ENCODE measurements around the gene ALOX5. TPM values are rescaled to one million over a fixed set of nuclear protein-coding genes. Genes with fewer than 3 reads are reported as not detected.
A peak's percentile ranks its signal among the peaks of the same experiment; 100 is the strongest.

Gene ALOX5
- total and polyA plus RNA-seq, 2 donors (not counting 1 experiment from before 2014, with no cell fraction given) = 354 to 888 TPM

DNA sequence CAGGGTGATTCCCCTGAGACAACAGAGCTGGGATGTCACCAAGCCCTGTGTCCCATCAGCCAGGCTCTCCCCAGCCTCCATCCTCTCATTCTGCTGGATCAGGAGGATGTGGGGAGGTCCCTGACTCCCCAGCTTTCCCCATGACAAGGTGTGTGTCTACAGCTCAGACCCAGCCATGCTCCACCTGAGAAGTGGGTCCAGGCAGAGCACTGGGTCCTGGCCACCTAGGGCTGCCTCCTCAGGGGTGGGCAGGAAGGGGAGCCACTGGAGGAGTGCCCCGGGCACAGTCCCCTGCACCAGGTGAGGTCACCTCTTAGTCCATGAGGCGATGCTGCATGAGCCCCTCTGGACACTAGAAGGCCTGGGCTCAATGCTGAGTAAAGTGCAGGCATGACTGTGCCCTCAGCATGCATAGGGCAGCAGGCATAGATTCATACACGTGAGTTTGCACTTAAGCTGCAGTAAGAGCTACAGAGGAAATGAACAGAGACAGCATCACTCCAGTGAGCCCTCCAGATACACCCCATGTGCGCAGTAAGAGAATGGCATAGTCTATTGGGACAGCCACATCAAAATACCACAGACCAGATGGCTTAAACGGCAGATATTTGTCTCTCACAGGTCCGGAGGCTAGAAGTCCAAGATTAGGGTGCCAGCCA, 48.3 kb downstream of the ALOX5 start:
- Histone ChIP-seq H3K4me2 (replicated peaks; ENCODE audit: low read depth, low read length, poor library complexity, severe bottlenecking) (peak overlapping the region; percentile 96), H3K4me1 (ENCODE audit: control insufficient read depth in 2 of 2, insufficient read depth in 2 of 2, low read length in 2 of 2) (peaks cover 41 to 55% of the 10 kb centered on the region in 2 donors), H3K27ac (ENCODE audit: low read length in 2 of 2) (peak overlapping the region; percentile 84 to 85), H3K9ac (ENCODE audit: low read length) (no peak overlapping the region), H3K36me3 (replicated peaks in 1 of 2; ENCODE audit: control extremely low read depth in 1 of 2, control insufficient read depth in 1 of 2, extremely low read depth in 1 of 2, insufficient read depth in 2 of 2, low read length in 1 of 2) (peaks cover 1 to 53% of the 10 kb centered on the region in 2 experiments), H3K27me3 (replicated peaks in 1 of 4; ENCODE audit: control extremely low read depth in 1 of 4, control insufficient read depth in 3 of 4, insufficient read depth in 4 of 4, low read length in 3 of 4) (no peaks in the 10 kb centered on the region), H4K20me1 (ENCODE audit: control insufficient read depth, insufficient read depth, low read length, poor library complexity, severe bottlenecking) (peaks cover 11% of the 10 kb centered on the region), H3K9me3 (ENCODE audit: control extremely low read depth in 1 of 3, control insufficient read depth in 2 of 3, insufficient read depth in 1 of 3, low read length in 2 of 3) (no peaks in the 10 kb centered on the region), H3K79me2 (ENCODE audit: control insufficient read depth, insufficient read depth, low read length) (peaks cover 49% of the 10 kb centered on the region), H2AFZ (ENCODE audit: insufficient read depth, low read depth, low read length, poor library complexity, severe bottlenecking) (no peak overlapping the region), H3K4me3 (ENCODE audit: control extremely low read depth in 1 of 5, extremely low read depth in 1 of 5, insufficient read depth in 1 of 5, low read depth in 2 of 5, low read length in 4 of 5) (no peak overlapping the region)
- DNase-seq (no peak), ATAC-seq (ENCODE audit: low read depth) (no peak)
- CTCF ChIA-PET = interaction anchor here (0.7 to 0.9 kb wide), 2 partner anchors 172 to 1842 kb away, joined by 3 to 4 read pairs; no protein-coding TSS in a partner anchor
- no peak overlapping the region for H3K4me3 Mint-ChIP-seq
- peak overlapping the region; percentile 94 for H3K27ac Mint-ChIP-seq
- H3K4me1 Mint-ChIP-seq = peaks cover 64% of the 10 kb centered on the region
- POLR2A ChIA-PET = interaction anchor here (1.1 to 1.5 kb wide), 2 partner anchors 10 to 46 kb away, joined by 3 to 4 read pairs; no protein-coding TSS in a partner anchor
- intact Hi-C loops (cut with micrococcal nuclease) = loop anchor here (5.0 kb wide), 2 partner anchors 170 to 250 kb away; partner anchors contain the start of gene ZFAND4
- WGBS (ENCODE audit: insufficient coverage) = 48% methylated on average over 5 of the region's 6 CpGs
- no peaks in the 10 kb centered on the region for H3K9me3 Mint-ChIP-seq (ENCODE audit: insufficient read depth)
- no peaks in the 10 kb centered on the region for H3K27me3 Mint-ChIP-seq
- no peak for TF ChIP-seq CTCF (IDR thresholded peaks at IDR 0.05)
- TF ChIP-seq EZH2 (IDR thresholded peaks at IDR 0.05; ENCODE audit: borderline replicate concordance, insufficient read depth, low read depth, low read length, poor library complexity, severe bottlenecking) = no peak
